Lower leg skin (tissue), 4 donors: ENCODE measurements around the gene RBM14. TPM values are rescaled to one million over a fixed set of nuclear protein-coding genes. Genes with fewer than 3 reads are reported as not detected.
"Not testable (repeated sequence)": the region's sequence is repeated elsewhere in the genome, so short reads cannot be mapped to it uniquely, and the experiment has no call there.

Experiments used
- DNase-seq, 2 donors: peaks; one replicate each; pipeline ENCODE4 v3.0.0-alpha.2; 2019; ENCODE audit warnings: low spot score in 2 of 2
- H3K4me3 ChIP-seq: fragments of 200-600 bp; sonication (generic); 2 replicates; pipeline ENCODE4 v1.5.1; 2017; ENCODE audit warnings: mild to moderate bottlenecking, low read depth; ENCODE audit not compliant: poor library complexity, severe bottlenecking
- CTCF ChIP-seq, 3 donors: fragments of 450-650 bp; IDR thresholded peaks; one replicate each; pipeline ENCODE4 v1.5.1; 2016; ENCODE audit warnings: antibody characterized with exemption in 3 of 3, mild to moderate bottlenecking in 3 of 3, moderate library complexity in 2 of 3
- POLR2A ChIP-seq, 2 donors: fragments of 450-650 bp; IDR thresholded peaks; one replicate each; pipeline ENCODE4 v1.6.1; 2016 to 2017; ENCODE audit warnings: antibody characterized with exemption in 2 of 2, mild to moderate bottlenecking in 1 of 2, moderate library complexity in 1 of 2
- WGBS, 2 donors: methylation state at CpG; one replicate each; pipeline ENCODE4 v1.1.5; 2018; 5-methylcytosine and 5-hydroxymethylcytosine counted together
- intact Hi-C: fragments of 100-400 bp; cut with DNase I; formaldehyde crosslinking; loops from one replicate; pipeline ENCODE4 v1.15.0; 2023; ENCODE audit warnings: low total_unique reads
- total RNA-seq, 4 donors: library from RNA; depleted of rRNA; stranded (reverse); fragments of >200 nt; gene quantifications; one replicate each; pipeline ENCODE4 v1.1.0, GENCODE V29; 2016

RBM14 gene
- total RNA-seq, 4 donors from 2014 or later, result 35.8 to 47.4 (median 44.6) TPM

GRCh38 chr11:66603072-66603471 is 13.4 kb upstream of the RBM14 start:
- no peak overlapping the region for H3K4me3 ChIP-seq
- TF ChIP-seq CTCF (IDR thresholded peaks at IDR 0.05), result no peak
- TF ChIP-seq POLR2A (IDR thresholded peaks at IDR 0.05), result no peak
- no peak for DNase-seq
- 88 to 96% methylated on average over 6 of the region's 6 CpGs for WGBS, 2 donors
- intact Hi-C loops, result no loop called here

GRCh38 chr11:66604155-66604554 is 12.3 kb upstream of the RBM14 start:
- DNase-seq, result no peak
- no peak overlapping the region for H3K4me3 ChIP-seq
- TF ChIP-seq POLR2A (IDR thresholded peaks at IDR 0.05), result no peak
- TF ChIP-seq CTCF (IDR thresholded peaks at IDR 0.05), result no peak
- intact Hi-C loops, result no loop called here
- WGBS, 2 donors, result 86 to 89% methylated on average over 5 of the region's 5 CpGs

GRCh38 chr11:66606608-66607007 is 9.8 kb upstream of the RBM14 start:
- WGBS, 2 donors, result 90 to 91% methylated on average over 3 of the region's 3 CpGs
- DNase-seq, intact Hi-C loops, H3K4me3 ChIP-seq: not testable (repeated sequence)

- intact Hi-C loops, result no loop called here
- TF ChIP-seq CTCF (IDR thresholded peaks at IDR 0.05), result no peak
- 18 to 20% methylated on average over 8 of the region's 8 CpGs for WGBS, 2 donors
- peak; percentile 53 to 89 for DNase-seq
- no peak overlapping the region for H3K4me3 ChIP-seq
These were observed 9.2 kb upstream of the RBM14 start for GRCh38 chr11:66607126-66607834.

GRCh38 chr11:66609721-66610617 is 6.5 kb upstream of the RBM14 start:
- no peak for DNase-seq
- no peak overlapping the region for H3K4me3 ChIP-seq
- no peak for TF ChIP-seq CTCF (IDR thresholded peaks at IDR 0.05)
- TF ChIP-seq POLR2A (IDR thresholded peaks at IDR 0.05), result no peak
- 79 to 81% methylated on average over 4 of the region's 4 CpGs for WGBS, 2 donors
- intact Hi-C loops, result no loop called here

- no peak for DNase-seq
- 96 to 97% methylated on average over 1 of the region's 1 CpG for WGBS, 2 donors
These were observed 4.0 kb upstream of the RBM14 start for GRCh38 chr11:66612458-66612857.

More at GRCh38 chr11:66612458-66612857, 4.0 kb upstream of the RBM14 start:
- intact Hi-C loops, result no loop called here
- no peak overlapping the region for H3K4me3 ChIP-seq
- TF ChIP-seq CTCF (IDR thresholded peaks at IDR 0.05) (no peak), POLR2A (IDR thresholded peaks at IDR 0.05) (no peak)
